RWPE1 (cell line): ENCODE data around the gene MANSC4.

Experiments
- CTCF ChIA-PET: fragments of 350-600 bp; sonication (Branson Sonifier 250); formaldehyde crosslinking; extraction: SDS; loops from one replicate; lab custom pipeline; 2021; lab: Yijun Ruan, JAX
- POLR2A ChIA-PET: fragments of 400-600 bp; formaldehyde crosslinking; extraction: SDS; loops from one replicate; lab custom pipeline; 2020; ENCODE audit warnings: antibody characterized with exemption; ENCODE audit not compliant: low non-redundant PET; lab: Yijun Ruan, JAX
- DNase-seq: peaks from one replicate; pipeline ENCODE4 v3.0.0; 2012; ENCODE audit warnings: low spot score
- H3K27ac ChIP-seq: fragments of 450-650 bp; 2 replicates; pipeline ENCODE4 v1.5.1; 2017
- CTCF ChIP-seq: fragments of 450-650 bp; conservative IDR thresholded peaks from 2 replicates; pipeline ENCODE4 v1.5.1; 2017; ENCODE audit warnings: low read depth, mild to moderate bottlenecking

Gene MANSC4

GRCh38 chr12:27732281-27732680, 47.8 kb downstream of the MANSC4 start:
- POLR2A ChIA-PET: no interaction called here
- no peak for DNase-seq
- CTCF ChIA-PET: interaction anchor here (0.5 to 0.7 kb wide), 7 partner anchors 35 to 1537 kb away, joined by 3 to 5 read pairs (median 3); no protein-coding TSS in a partner anchor

DNA sequence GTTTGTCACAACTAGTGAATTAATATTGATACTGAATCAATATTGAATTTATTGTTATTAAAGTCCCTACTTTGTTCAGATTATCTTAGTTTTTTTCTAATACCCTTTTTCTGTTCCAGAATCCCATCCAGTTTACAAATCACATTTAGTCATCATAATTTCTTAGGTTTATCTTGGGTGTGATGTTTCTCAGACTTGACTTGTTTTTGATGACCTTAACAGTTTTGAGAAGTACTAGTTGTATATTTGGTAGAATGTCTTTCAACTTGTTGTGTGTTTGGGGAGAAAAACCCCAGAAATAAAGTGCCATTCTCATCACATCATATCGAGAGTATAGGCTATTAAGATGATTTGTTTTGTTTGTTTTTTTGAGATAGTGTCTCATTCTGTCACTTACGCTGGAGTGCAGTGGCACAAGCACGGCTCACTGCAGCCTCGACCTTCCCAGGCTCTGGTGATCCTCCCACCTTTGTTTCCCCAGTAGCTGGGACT, 49.9 kb downstream of the MANSC4 start:
- no peak overlapping the region for H3K27ac ChIP-seq
- TF ChIP-seq CTCF: no peak
- CTCF ChIA-PET: interaction anchor here (0.6 kb wide), 1 partner anchor 37 kb away, joined by 3 read pairs; no protein-coding TSS in a partner anchor
- POLR2A ChIA-PET: no interaction called here
- no peak for DNase-seq

More at GRCh38 chr12:27732281-27732680, 47.8 kb downstream of the MANSC4 start:
- no peak for TF ChIP-seq CTCF
- no peak overlapping the region for H3K27ac ChIP-seq

DNA sequence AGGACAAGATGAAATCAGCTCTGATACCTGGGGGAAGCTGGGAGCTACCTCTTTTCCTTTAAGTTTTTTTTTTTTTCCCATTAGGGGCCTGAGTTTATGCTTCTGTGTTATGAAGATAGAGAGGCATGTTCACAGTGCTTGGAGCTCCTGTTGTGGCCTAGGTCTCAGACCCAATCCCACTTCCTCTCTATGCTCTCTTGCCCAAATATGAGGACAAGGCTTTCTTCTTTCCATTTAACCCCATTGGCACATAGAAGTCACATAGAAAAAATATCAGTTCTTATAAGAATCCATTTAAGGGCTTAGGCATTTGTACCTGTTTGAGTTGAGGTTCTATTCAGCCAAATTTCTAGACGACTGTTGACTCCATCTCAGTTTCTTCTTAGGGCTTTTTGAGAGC, 56.8 kb downstream of the MANSC4 start:
- ChIA-PET CTCF (interaction anchor here (0.5 to 1.0 kb wide), 2 partner anchors 10 to 113 kb away, joined by 3 read pairs; no protein-coding TSS in a partner anchor), POLR2A (no interaction called here)
- no peak for TF ChIP-seq CTCF
- DNase-seq: no peak
- no peak overlapping the region for H3K27ac ChIP-seq
